T-helper 22 cell (primary cell): ENCODE data around the gene PIK3CD.
"Not testable (repeated sequence)": the region's sequence is repeated elsewhere in the genome, so short reads cannot be mapped to it uniquely, and the experiment has no call there.

Experiments
- DNase-seq: peaks from one replicate; pipeline ENCODE4 v3.0.0-alpha.2; 2020; ENCODE audit warnings: low read depth

PIK3CD gene

GRCh38 chr1:9736241-9736640 is 84.7 kb downstream of the PIK3CD start:
- no peak for DNase-seq

GRCh38 chr1:9737057-9737456 is 85.5 kb downstream of the PIK3CD start:
- DNase-seq: no peak

GRCh38 chr1:9737671-9738070 is 86.1 kb downstream of the PIK3CD start:
- DNase-seq: no peak

GRCh38 chr1:9744106-9744799 is 92.7 kb downstream of the PIK3CD start:
- no peak for DNase-seq

- DNase-seq: no peak
These were observed 94.7 kb downstream of the PIK3CD start for GRCh38 chr1:9746211-9746610.

- DNase-seq: no peak
These were observed 95.1 kb downstream of the PIK3CD start for GRCh38 chr1:9746651-9747050.

- DNase-seq: not testable (repeated sequence)
These were observed 96.9 kb downstream of the PIK3CD start for GRCh38 chr1:9748391-9748790.

- no peak for DNase-seq
These were observed 97.8 kb downstream of the PIK3CD start for GRCh38 chr1:9749361-9749760.

- DNase-seq: no peak
These were observed 100.4 kb downstream of the PIK3CD start for GRCh38 chr1:9751971-9752370.

GRCh38 chr1:9753121-9753531 is 101.6 kb downstream of the PIK3CD start:
- DNase-seq: no peak

GRCh38 chr1:9755441-9755995 is 104.0 kb downstream of the PIK3CD start:
- DNase-seq: no peak

- no peak for DNase-seq
These were observed 107.1 kb downstream of the PIK3CD start for GRCh38 chr1:9758559-9759121.

GRCh38 chr1:9759939-9760338 is 108.4 kb downstream of the PIK3CD start:
- no peak for DNase-seq

GRCh38 chr1:9760824-9761223 is 109.3 kb downstream of the PIK3CD start:
- no peak for DNase-seq

GRCh38 chr1:9761855-9762254 is 110.3 kb downstream of the PIK3CD start:
- no peak for DNase-seq

GRCh38 chr1:9762446-9762845 is 110.9 kb downstream of the PIK3CD start:
- DNase-seq: not testable (repeated sequence)

- DNase-seq: no peak
These were observed 112.4 kb downstream of the PIK3CD start for GRCh38 chr1:9763914-9764313.

GRCh38 chr1:9764550-9764949 is 113.0 kb downstream of the PIK3CD start:
- DNase-seq: no peak

GRCh38 chr1:9766759-9767442 is 115.4 kb downstream of the PIK3CD start:
- no peak for DNase-seq

- no peak for DNase-seq
These were observed 116.6 kb downstream of the PIK3CD start for GRCh38 chr1:9767964-9768668.

GRCh38 chr1:9768983-9769382 is 117.5 kb downstream of the PIK3CD start:
- DNase-seq: no peak

GRCh38 chr1:9770298-9770697 is 118.8 kb downstream of the PIK3CD start:
- DNase-seq: no peak
